ENCODE data around the gene CFAP46. TPM values are rescaled to one million over a fixed set of nuclear protein-coding genes. Genes with fewer than 3 reads are reported as not detected.

Gene CFAP46
- total RNA-seq, 2 donors from 2014 or later: 0.35 to 1.5 TPM

- Histone ChIP-seq H3K4me1 (no peaks in the 10 kb centered on the region), H3K4me3 (no peak overlapping the region), H3K9me3 (peaks cover 0 to 3% of the 10 kb centered on the region in 2 donors), H3K27ac (no peak overlapping the region), H3K36me3 (no peaks in the 10 kb centered on the region), H3K27me3 (peaks cover 0 to 5% of the 10 kb centered on the region in 2 donors)
- TF ChIP-seq CTCF (IDR thresholded peaks at IDR 0.05): no peak
- DNase-seq (ENCODE audit: low spot score): no peak
Observed at GRCh38 chr10:132836248-132836831, 106.0 kb downstream of the CFAP46 start.

- no peak for TF ChIP-seq CTCF (IDR thresholded peaks at IDR 0.05)
- H3K9me3 ChIP-seq: no peaks in the 10 kb centered on the region
- H3K36me3 ChIP-seq: no peaks in the 10 kb centered on the region
- H3K27me3 ChIP-seq: peaks cover 0 to 5% of the 10 kb centered on the region in 2 donors
- DNase-seq (ENCODE audit: low spot score): no peak
- no peak overlapping the region for H3K27ac ChIP-seq
- H3K4me1 ChIP-seq: no peaks in the 10 kb centered on the region
- no peak overlapping the region for H3K4me3 ChIP-seq
Observed at GRCh38 chr10:132835848-132836233, 106.5 kb downstream of the CFAP46 start.

GRCh38 chr10:132834891-132835847, 107.2 kb downstream of the CFAP46 start:
- H3K27me3 ChIP-seq: peaks cover 0 to 5% of the 10 kb centered on the region in 2 donors
- no peaks in the 10 kb centered on the region for H3K9me3 ChIP-seq
- H3K4me1 ChIP-seq: no peaks in the 10 kb centered on the region
- H3K27ac ChIP-seq: no peak overlapping the region
- no peak for DNase-seq (ENCODE audit: low spot score)
- no peaks in the 10 kb centered on the region for H3K36me3 ChIP-seq
- TF ChIP-seq CTCF (IDR thresholded peaks at IDR 0.05): no peak
- no peak overlapping the region for H3K4me3 ChIP-seq

GRCh38 chr10:132834311-132834761, 108.0 kb downstream of the CFAP46 start:
- H3K4me1 ChIP-seq: no peaks in the 10 kb centered on the region
- H3K9me3 ChIP-seq: no peaks in the 10 kb centered on the region
- no peak for TF ChIP-seq CTCF (IDR thresholded peaks at IDR 0.05)
- no peak for DNase-seq (ENCODE audit: low spot score)
- peaks cover 0 to 5% of the 10 kb centered on the region in 2 donors for H3K27me3 ChIP-seq
- no peak overlapping the region for H3K27ac ChIP-seq
- H3K4me3 ChIP-seq: no peak overlapping the region
- H3K36me3 ChIP-seq: no peaks in the 10 kb centered on the region

- Histone ChIP-seq H3K36me3 (no peaks in the 10 kb centered on the region), H3K4me3 (no peak overlapping the region), H3K27ac (no peak overlapping the region), H3K9me3 (no peaks in the 10 kb centered on the region), H3K27me3 (peaks cover 0 to 5% of the 10 kb centered on the region in 2 donors), H3K4me1 (no peaks in the 10 kb centered on the region)
- no peak for TF ChIP-seq CTCF (IDR thresholded peaks at IDR 0.05)
- no peak for DNase-seq (ENCODE audit: low spot score)
Observed at GRCh38 chr10:132833421-132834111, 108.8 kb downstream of the CFAP46 start.
